Cardiac fibroblast (primary cell): ENCODE data around the gene MTX3.

Source experiments
- DNase-seq, 2 donors: peaks; one replicate each; pipeline versions ENCODE4 v3.0.0 to v3.0.0-alpha.2; 2010; ENCODE audit warnings: low read depth in 2 of 2
- H3K4me3 ChIP-seq, 2 donors: replicated peaks in 1 of 2; 1 replicate in 1 of 2; 2 replicates in 1 of 2; pipeline ENCODE4 v1.5.1; 2011; ENCODE audit warnings: low read depth in 2 of 2, low read length in 2 of 2, mild to moderate bottlenecking in 2 of 2, moderate library complexity in 1 of 2
- TF ChIP-seq, protein P1 (sequence below): IDR thresholded peaks from one replicate; pipeline ENCODE4 v1.5.1; 2011; ENCODE audit warnings: low read depth, mild to moderate bottlenecking, low read length, inconsistent platforms

MTX3 gene

DNA sequence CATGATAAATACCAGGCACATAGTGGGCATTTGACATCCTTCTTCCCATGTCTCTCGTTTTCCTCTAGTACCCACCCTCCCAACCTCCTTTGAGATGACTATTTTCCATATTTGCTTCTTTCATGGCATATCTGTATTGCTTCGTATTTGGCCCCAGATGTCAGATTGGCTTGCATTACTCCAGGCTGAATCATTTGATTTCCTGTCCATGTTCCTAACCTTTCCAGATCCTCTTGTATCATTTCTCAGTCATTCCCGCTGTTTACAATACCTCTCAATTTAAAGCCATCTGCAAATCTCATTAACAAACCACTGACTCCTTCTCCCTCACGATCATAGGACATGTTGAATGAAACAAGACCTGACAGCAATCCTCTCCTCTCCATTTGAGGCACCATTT lies 19.9 kb downstream of the MTX3 start:
- peak; percentile 47 to 64 for DNase-seq
- TF ChIP-seq, protein P1, sequence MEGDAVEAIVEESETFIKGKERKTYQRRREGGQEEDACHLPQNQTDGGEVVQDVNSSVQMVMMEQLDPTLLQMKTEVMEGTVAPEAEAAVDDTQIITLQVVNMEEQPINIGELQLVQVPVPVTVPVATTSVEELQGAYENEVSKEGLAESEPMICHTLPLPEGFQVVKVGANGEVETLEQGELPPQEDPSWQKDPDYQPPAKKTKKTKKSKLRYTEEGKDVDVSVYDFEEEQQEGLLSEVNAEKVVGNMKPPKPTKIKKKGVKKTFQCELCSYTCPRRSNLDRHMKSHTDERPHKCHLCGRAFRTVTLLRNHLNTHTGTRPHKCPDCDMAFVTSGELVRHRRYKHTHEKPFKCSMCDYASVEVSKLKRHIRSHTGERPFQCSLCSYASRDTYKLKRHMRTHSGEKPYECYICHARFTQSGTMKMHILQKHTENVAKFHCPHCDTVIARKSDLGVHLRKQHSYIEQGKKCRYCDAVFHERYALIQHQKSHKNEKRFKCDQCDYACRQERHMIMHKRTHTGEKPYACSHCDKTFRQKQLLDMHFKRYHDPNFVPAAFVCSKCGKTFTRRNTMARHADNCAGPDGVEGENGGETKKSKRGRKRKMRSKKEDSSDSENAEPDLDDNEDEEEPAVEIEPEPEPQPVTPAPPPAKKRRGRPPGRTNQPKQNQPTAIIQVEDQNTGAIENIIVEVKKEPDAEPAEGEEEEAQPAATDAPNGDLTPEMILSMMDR: no peak
- no peak overlapping the region for H3K4me3 ChIP-seq

DNA sequence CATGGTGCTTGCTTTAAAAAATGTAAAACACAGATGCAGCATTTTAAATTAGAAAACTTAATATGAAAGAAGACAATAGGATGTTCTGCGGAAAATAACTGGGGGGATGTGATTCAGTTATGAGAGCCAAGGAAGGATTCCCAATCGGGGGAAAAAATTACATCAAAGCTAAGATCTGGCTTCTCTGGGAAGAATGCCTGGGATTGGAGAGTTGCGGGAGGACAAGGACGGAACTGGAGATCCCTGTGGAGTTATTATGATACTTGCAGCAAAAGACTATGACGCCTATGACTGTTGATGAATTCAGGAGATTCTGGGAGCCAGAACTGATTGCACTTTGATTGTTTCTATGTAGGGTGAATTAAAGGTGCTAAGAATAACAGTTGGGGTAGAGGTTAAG lies 24.6 kb downstream of the MTX3 start:
- DNase-seq: no peak
- no peak overlapping the region for H3K4me3 ChIP-seq
- TF ChIP-seq, protein P1: no peak

DNA sequence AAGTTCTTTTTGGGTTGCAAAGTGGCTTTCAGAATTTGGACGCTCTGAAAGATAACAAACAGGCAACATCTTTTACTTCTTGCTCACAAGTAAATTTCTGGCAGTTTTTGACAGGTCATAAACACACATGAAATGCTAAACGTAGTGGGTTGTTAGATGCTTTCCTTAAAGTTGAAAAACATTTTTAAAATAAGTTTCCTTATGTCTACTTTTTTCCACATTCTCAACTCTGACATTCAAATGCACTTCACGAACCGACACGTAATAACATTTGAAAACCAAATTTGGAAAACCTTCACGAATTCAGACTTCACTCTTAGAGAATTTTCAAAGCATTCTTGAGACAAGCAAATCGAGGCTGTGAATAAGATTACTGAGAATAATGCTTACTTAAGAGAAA lies 26.9 kb downstream of the MTX3 start:
- TF ChIP-seq, protein P1: no peak
- no peak for DNase-seq
- H3K4me3 ChIP-seq: no peak overlapping the region

DNA sequence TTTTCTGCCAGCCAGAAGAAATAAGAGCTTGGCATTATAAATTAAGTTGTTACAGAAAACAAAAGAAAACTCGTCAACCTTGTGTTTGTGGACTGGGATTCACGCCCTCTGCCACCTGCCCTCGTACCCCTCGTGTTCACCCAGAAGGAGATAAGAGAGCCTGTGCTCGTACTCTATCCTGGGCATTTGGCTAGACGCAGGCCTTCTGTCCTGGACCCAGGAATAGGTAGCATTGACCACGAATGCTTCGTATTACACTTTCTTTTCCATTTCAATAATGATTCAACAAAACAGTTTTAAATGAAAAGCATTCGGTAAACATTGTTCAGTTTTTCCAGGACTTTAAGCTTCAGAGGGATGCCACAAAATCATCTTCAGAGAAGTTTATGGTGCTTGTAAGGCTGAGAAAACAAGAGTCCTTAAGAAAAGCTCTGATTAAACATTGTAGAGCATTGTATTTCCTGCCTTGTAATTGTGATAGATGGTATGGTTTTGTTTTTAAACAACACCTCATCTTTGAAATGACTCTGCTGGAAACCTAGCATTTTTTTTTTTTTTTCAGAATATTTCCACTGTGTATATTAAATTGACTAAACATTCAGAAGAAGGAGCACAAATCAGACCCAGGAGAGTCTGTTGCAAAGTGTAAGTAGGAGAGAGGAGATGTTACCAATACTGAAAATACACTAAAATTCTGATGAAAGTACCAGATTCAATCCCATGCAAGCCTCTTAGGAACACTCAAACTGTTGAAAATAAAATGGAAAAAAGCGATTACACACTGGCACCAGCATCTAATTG lies 27.6 kb downstream of the MTX3 start:
- DNase-seq: no peak
- H3K4me3 ChIP-seq: no peak overlapping the region
- TF ChIP-seq, protein P1: no peak

DNA sequence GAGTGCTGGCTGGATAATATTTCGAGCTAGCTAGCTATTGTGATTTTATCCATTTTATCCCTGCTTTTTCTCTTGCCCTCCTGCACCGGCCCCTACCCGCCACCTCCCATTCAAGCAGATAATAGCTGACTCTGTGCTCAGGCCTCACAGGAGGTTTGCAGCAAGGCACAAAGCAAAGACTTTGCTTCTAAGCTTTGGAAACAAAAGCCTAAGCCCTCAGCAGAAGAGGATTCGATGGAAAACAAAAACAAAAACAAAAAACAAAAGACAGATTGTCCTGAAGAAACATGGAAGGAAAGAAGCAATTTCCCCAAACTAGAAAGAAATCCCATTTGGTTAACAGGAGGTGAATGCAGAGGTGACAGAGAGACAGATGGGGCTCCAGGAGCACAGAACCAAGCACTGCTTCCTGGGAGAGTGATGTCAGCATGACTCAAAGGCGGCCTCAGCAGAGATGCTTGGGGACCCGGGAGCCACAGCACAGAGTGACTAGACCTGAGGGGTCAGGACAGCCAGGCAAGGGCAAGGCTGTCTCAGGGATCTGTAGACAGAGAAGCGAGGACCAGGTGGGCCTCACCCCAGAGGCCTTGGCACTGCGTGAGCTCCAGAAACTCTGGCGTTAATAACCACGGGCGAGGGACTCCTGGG lies 28.4 kb downstream of the MTX3 start:
- no peak overlapping the region for H3K4me3 ChIP-seq
- DNase-seq: peak in 1 of 2 donors; percentile 43
- TF ChIP-seq, protein P1: no peak

DNA sequence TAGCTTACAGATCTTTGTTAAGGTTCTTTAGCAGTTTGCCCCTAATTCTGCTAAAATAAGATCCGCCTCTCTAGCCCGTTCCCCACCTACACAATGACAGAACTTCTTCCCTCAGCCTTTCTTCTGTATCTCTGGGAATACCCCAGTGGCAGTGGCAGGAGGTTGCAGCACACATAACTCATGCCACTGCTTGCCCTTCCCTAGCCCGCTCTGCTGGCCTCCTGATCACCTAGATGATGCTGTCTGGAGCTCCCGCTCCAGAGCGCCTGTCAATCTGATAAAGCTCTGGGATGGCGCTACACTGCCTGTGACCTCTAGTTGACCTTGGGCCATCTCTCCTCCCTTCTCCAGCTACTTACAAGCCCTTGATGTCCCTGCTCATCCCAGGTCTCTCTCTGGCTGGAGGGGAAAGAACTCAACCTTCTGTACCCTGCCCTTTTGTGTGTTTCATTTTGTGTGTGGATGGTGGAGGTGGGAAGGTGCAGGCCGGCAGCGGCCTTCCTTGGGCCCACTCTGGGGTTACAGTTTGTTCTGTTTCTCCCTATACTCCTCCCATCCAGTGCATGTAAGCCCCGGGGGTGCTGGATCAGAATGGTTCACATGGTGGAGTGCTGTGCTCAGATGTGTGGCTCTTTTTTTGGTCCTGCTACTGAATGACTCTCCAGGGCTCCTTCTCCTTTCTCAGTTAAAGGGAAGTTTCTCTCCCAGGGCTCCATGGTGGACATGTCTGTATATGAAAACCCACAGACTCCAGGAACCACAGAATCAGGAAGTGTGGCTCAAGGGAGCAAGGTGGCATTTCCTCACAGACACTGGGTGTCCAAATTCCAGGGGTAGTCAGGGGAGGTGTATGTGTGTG lies 29.1 kb downstream of the MTX3 start:
- no peak overlapping the region for H3K4me3 ChIP-seq
- no peak for DNase-seq
- TF ChIP-seq, protein P1: no peak
